ENCODE measurements around the gene ISLR.

The ISLR gene

DNA sequence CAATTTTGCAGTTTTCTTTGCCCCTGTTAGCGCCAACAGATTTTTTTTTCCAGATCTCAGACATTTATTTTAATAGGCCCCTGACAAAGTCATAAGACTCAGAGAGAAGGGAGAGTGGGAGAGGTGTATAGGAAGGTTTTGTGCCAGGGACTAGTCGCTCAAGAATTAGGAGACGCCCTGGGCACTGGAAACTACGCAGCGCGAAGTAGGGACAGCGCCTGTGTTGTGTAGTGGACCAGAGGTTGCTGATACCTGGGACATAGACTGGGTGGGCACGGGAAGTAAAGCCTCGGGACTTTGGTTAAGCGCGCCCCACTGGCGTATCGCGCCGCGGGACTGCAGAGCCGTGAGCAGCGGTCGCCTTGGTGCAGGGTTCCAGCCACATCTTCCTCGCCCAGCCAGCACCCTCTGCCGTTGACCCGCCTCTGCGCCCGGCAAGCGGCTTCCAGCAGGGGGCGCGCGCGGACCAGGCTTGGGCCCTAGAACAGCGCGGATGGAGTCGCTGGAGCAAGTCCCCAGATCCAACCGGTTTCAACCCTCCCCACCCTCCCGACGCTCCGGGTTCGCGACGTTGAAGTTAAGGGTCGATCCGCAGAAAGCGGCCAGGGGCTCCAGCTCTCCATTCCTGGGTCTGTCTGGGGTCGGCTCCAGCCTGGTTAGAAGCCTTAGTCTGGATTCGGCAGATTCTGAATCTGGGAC lies 46.1 kb upstream of the ISLR start:
- 14% methylated on average over 43 of the region's 44 CpGs for WGBS
- Histone ChIP-seq H3K14ac (ENCODE audit: low read length in 2 of 2) (no peak overlapping the region), H2BK12ac (ENCODE audit: low read length in 2 of 2) (no peak overlapping the region), H2BK5ac (ENCODE audit: low read depth, low read length, poor library complexity, severe bottlenecking) (no peak overlapping the region), H3K4me2 (ENCODE audit: low read length, poor library complexity, severe bottlenecking) (peak overlapping the region; percentile 89), H2BK15ac (ENCODE audit: low read depth, poor library complexity, severe bottlenecking) (no peak overlapping the region), H2AK5ac (ENCODE audit: low read length, severe bottlenecking) (no peak overlapping the region), H3K79me1 (replicated peaks; ENCODE audit: low read length, poor library complexity, severe bottlenecking) (no peaks in the 10 kb centered on the region), H3K27ac (ENCODE audit: low read length, poor library complexity, severe bottlenecking) (no peak overlapping the region), H2BK120ac (ENCODE audit: low read depth, low read length) (no peak overlapping the region), H3K4me1 (ENCODE audit: control insufficient read depth, insufficient read depth, low read depth, low read length) (peaks cover 33% of the 10 kb centered on the region), H3K4me3 (ENCODE audit: insufficient read depth in 1 of 2, low read depth in 1 of 2, low read length in 2 of 2) (peak overlapping the region; percentile 47 to 76), H3K9ac (ENCODE audit: low read length) (peak overlapping the region; percentile 83), H3K36me3 (ENCODE audit: control insufficient read depth in 1 of 2, insufficient read depth in 2 of 2, low read depth in 1 of 2, low read length in 2 of 2) (no peaks in the 10 kb centered on the region), H3K23ac (ENCODE audit: low read length in 2 of 2) (no peak overlapping the region), H3K27me3 (ENCODE audit: control insufficient read depth in 1 of 2, insufficient read depth in 1 of 2, low read length in 2 of 2) (peaks cover 82 to 83% of the 10 kb centered on the region in 2 experiments), H3K18ac (ENCODE audit: low read depth in 1 of 2, low read length in 2 of 2) (peak overlapping the region in 1 of 2 experiments; percentile 23), H2AFZ (ENCODE audit: low read depth, low read length) (no peak overlapping the region), H4K91ac (ENCODE audit: low read length) (no peak overlapping the region), H3K4ac (ENCODE audit: low read depth in 1 of 2, low read length in 2 of 2) (no peak overlapping the region), H4K8ac (ENCODE audit: low read length) (no peak overlapping the region), H3K9me3 (ENCODE audit: control insufficient read depth, low read length) (no peaks in the 10 kb centered on the region)
- peak; percentile 79 for DNase-seq

DNA sequence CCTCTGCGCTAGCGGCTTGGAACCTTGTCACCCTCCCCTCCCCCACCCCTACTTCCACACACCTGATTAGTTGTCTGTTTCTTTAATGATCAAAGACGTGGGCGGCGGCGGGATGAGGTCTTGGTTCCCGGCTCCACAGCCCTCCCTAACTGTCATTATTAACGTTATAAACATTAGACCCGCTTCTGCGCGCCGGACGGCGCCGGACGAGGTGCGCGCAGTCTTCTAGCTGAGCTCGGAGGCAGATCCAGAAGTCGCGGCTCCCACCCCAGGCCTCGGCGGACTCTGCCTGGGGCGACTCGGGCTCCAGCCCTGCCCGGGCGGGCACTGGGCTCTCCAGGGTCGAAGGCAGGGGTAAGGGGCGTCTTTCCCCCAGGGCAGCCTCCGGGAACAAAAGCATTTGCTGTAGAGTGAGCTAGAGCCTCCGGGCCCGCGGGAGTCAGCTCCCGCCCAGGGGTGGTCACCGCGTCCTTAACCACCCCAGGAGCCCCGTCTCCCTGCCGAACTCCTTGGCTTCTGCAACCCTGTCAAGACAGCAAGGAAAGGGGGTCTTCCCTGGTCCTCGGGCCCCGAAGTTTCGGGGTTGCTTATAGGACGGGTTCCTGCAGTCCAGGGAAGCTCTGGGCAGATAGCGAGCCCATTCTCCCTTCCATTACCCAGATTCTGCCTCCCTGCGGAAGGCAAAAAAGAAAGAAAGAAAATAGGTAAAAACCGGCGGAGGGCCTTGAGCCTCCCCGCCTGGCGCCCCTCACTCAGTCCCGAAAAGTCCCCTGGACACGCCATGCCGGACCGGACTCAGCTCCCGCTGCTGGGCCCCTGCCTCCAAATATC lies 45.3 kb upstream of the ISLR start:
- Histone ChIP-seq H3K4me3 (ENCODE audit: insufficient read depth in 1 of 2, low read depth in 1 of 2, low read length in 2 of 2) (peak overlapping the region; percentile 47 to 76), H3K18ac (ENCODE audit: low read depth in 1 of 2, low read length in 2 of 2) (no peak overlapping the region), H3K27ac (ENCODE audit: low read length, poor library complexity, severe bottlenecking) (no peak overlapping the region), H3K14ac (ENCODE audit: low read length in 2 of 2) (no peak overlapping the region), H4K91ac (ENCODE audit: low read length) (no peak overlapping the region), H3K4ac (ENCODE audit: low read depth in 1 of 2, low read length in 2 of 2) (no peak overlapping the region), H3K36me3 (ENCODE audit: control insufficient read depth in 1 of 2, insufficient read depth in 2 of 2, low read depth in 1 of 2, low read length in 2 of 2) (peaks cover 0 to 3% of the 10 kb centered on the region in 2 experiments), H3K9ac (ENCODE audit: low read length) (peak overlapping the region; percentile 83), H2BK120ac (ENCODE audit: low read depth, low read length) (no peak overlapping the region), H3K27me3 (ENCODE audit: control insufficient read depth in 1 of 2, insufficient read depth in 1 of 2, low read length in 2 of 2) (peaks cover 82 to 83% of the 10 kb centered on the region in 2 experiments), H4K8ac (ENCODE audit: low read length) (no peak overlapping the region), H3K4me2 (ENCODE audit: low read length, poor library complexity, severe bottlenecking) (peak overlapping the region; percentile 89), H3K9me3 (ENCODE audit: control insufficient read depth, low read length) (no peaks in the 10 kb centered on the region), H3K23ac (ENCODE audit: low read length in 2 of 2) (peak overlapping the region in 1 of 2 experiments; percentile 36), H2BK12ac (ENCODE audit: low read length in 2 of 2) (no peak overlapping the region), H2BK5ac (ENCODE audit: low read depth, low read length, poor library complexity, severe bottlenecking) (no peak overlapping the region), H2AFZ (ENCODE audit: low read depth, low read length) (no peak overlapping the region), H3K4me1 (ENCODE audit: control insufficient read depth, insufficient read depth, low read depth, low read length) (peaks cover 33% of the 10 kb centered on the region), H3K79me1 (replicated peaks; ENCODE audit: low read length, poor library complexity, severe bottlenecking) (no peaks in the 10 kb centered on the region), H2BK15ac (ENCODE audit: low read depth, poor library complexity, severe bottlenecking) (no peak overlapping the region), H2AK5ac (ENCODE audit: low read length, severe bottlenecking) (no peak overlapping the region)
- DNase-seq, result no peak
- WGBS, result 2% methylated on average over 52 of the region's 53 CpGs

DNA sequence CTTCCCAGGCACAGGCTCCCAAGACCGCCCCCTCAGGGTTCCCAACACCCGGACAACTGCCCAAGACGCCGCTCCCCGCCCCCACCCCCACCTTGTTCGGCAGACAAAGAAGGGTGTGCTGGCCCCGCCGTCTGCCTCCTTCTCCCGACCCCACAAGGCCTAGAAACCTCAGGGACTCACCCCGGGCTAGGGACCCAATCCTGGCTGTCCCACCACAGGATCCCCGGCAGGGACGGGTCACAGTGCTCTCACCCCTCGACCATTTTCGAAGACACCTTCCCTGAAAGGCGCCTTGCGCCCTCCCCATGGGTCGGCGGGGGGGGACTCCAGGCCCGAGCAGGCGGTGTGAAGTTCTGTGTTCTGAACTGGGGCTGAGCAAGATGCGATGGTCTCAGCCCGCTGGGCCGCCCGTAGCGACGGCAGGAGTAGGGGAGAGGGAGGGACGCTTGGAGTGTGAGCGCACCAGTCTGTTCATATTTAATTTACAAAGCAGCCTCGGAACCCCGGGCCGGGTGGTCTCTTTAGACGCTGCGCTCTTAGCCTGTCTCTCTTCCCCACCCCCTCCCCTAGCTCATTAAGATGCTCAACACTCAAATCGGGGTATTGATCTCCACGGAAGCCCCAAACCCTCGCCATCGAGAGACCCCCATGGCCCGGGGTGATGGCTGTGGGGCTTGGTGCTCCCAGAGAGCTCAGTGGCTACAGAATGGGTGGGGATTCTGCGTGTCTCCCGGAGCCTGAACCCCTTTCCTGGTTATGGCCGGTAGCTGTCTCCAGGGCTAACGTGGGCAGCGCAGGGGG lies 44.5 kb upstream of the ISLR start:
- H3K23ac ChIP-seq (ENCODE audit: low read length in 2 of 2), result no peak overlapping the region
- H3K27ac ChIP-seq (ENCODE audit: low read length, poor library complexity, severe bottlenecking), result no peak overlapping the region
- no peak for DNase-seq
- H3K4me2 ChIP-seq (ENCODE audit: low read length, poor library complexity, severe bottlenecking), result peak overlapping the region; percentile 23
- no peak overlapping the region for H2BK120ac ChIP-seq (ENCODE audit: low read depth, low read length)
- no peak overlapping the region for H4K8ac ChIP-seq (ENCODE audit: low read length)
- H3K9me3 ChIP-seq (ENCODE audit: control insufficient read depth, low read length), result no peaks in the 10 kb centered on the region
- H2AFZ ChIP-seq (ENCODE audit: low read depth, low read length), result no peak overlapping the region
- peak overlapping the region; percentile 20 to 29 for H3K4me3 ChIP-seq (ENCODE audit: insufficient read depth in 1 of 2, low read depth in 1 of 2, low read length in 2 of 2)
- no peak overlapping the region for H3K18ac ChIP-seq (ENCODE audit: low read depth in 1 of 2, low read length in 2 of 2)
- no peak overlapping the region for H2AK5ac ChIP-seq (ENCODE audit: low read length, severe bottlenecking)
- no peak overlapping the region for H3K14ac ChIP-seq (ENCODE audit: low read length in 2 of 2)
- H3K79me1 ChIP-seq (replicated peaks; ENCODE audit: low read length, poor library complexity, severe bottlenecking), result no peaks in the 10 kb centered on the region
- H3K4ac ChIP-seq (ENCODE audit: low read depth in 1 of 2, low read length in 2 of 2), result no peak overlapping the region
- H3K9ac ChIP-seq (ENCODE audit: low read length), result no peak overlapping the region
- no peak overlapping the region for H4K91ac ChIP-seq (ENCODE audit: low read length)
- 2% methylated on average over 40 of the region's 43 CpGs for WGBS
- no peak overlapping the region for H2BK5ac ChIP-seq (ENCODE audit: low read depth, low read length, poor library complexity, severe bottlenecking)
- no peak overlapping the region for H2BK15ac ChIP-seq (ENCODE audit: low read depth, poor library complexity, severe bottlenecking)
- H3K27me3 ChIP-seq (ENCODE audit: control insufficient read depth in 1 of 2, insufficient read depth in 1 of 2, low read length in 2 of 2), result peaks cover 82 to 83% of the 10 kb centered on the region in 2 experiments
- H2BK12ac ChIP-seq (ENCODE audit: low read length in 2 of 2), result peak overlapping the region in 1 of 2 experiments; percentile 23
- H3K4me1 ChIP-seq (ENCODE audit: control insufficient read depth, insufficient read depth, low read depth, low read length), result peaks cover 33% of the 10 kb centered on the region
- H3K36me3 ChIP-seq (ENCODE audit: control insufficient read depth in 1 of 2, insufficient read depth in 2 of 2, low read depth in 1 of 2, low read length in 2 of 2), result peaks cover 0 to 8% of the 10 kb centered on the region in 2 experiments
